ENCODE measurements around the gene TMEM170B. TPM values are rescaled to one million over a fixed set of nuclear protein-coding genes. Genes with fewer than 3 reads are reported as not detected.

The TMEM170B gene
- total RNA-seq, 1 donor from 2014 or later: 19.7 TPM

DNA sequence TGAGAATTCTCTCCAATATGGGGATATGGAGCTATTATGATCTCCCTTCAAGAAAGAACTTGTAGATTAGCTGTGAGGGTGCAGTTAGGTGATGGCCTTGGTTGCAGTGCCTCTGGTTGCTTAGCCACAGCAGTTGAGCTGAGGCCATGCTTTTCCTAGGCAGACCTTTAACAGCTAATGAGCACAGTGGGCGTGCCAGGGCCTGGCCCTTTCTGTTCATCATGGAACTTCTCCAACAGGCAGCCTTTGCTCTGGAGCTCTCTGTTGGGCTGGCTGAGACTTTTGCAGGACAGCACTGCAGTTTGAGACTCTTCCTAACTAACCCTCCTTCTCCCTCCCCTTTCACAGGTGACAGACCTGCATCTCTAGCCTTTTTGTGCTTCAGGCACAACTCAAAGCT is 39.7 kb upstream of the TMEM170B start:
- H3K27me3 Mint-ChIP-seq (ENCODE audit: insufficient read depth, low read depth): no peaks in the 10 kb centered on the region
- H3K36me3 ChIP-seq: no peaks in the 10 kb centered on the region
- H4K20me1 ChIP-seq (ENCODE audit: low read depth): no peaks in the 10 kb centered on the region
- no peaks in the 10 kb centered on the region for H3K79me2 ChIP-seq (ENCODE audit: low read depth)
- no peaks in the 10 kb centered on the region for H3F3A ChIP-seq (ENCODE audit: low read depth)
- no peak overlapping the region for H3K4me2 ChIP-seq
- H3K4me3 Mint-ChIP-seq: no peak overlapping the region
- no peaks in the 10 kb centered on the region for H3K36me3 Mint-ChIP-seq
- no peak for DNase-seq (ENCODE audit: low spot score)
- no peak overlapping the region for H3K9ac ChIP-seq
- TF ChIP-seq, protein P1, sequence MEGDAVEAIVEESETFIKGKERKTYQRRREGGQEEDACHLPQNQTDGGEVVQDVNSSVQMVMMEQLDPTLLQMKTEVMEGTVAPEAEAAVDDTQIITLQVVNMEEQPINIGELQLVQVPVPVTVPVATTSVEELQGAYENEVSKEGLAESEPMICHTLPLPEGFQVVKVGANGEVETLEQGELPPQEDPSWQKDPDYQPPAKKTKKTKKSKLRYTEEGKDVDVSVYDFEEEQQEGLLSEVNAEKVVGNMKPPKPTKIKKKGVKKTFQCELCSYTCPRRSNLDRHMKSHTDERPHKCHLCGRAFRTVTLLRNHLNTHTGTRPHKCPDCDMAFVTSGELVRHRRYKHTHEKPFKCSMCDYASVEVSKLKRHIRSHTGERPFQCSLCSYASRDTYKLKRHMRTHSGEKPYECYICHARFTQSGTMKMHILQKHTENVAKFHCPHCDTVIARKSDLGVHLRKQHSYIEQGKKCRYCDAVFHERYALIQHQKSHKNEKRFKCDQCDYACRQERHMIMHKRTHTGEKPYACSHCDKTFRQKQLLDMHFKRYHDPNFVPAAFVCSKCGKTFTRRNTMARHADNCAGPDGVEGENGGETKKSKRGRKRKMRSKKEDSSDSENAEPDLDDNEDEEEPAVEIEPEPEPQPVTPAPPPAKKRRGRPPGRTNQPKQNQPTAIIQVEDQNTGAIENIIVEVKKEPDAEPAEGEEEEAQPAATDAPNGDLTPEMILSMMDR (IDR thresholded peaks at IDR 0.05): no peak
- TF ChIP-seq EZH2phosphoT487 (IDR thresholded peaks at IDR 0.05) (no peak), EZH2 (IDR thresholded peaks at IDR 0.05) (no peak)
- peaks cover 10% of the 10 kb centered on the region for H3K4me1 Mint-ChIP-seq
- no peaks in the 10 kb centered on the region for H3K9me3 ChIP-seq (ENCODE audit: low read depth)
- no peaks in the 10 kb centered on the region for H3K27me3 ChIP-seq
- no peak overlapping the region for H3K4me3 ChIP-seq
- no peak overlapping the region for H3K27ac ChIP-seq
- H3K4me1 ChIP-seq: no peaks in the 10 kb centered on the region
- H3K9me3 Mint-ChIP-seq: no peaks in the 10 kb centered on the region
- H3K27ac Mint-ChIP-seq: no peak overlapping the region
- H2AFZ ChIP-seq (replicated peaks): peak overlapping the region; percentile 12

DNA sequence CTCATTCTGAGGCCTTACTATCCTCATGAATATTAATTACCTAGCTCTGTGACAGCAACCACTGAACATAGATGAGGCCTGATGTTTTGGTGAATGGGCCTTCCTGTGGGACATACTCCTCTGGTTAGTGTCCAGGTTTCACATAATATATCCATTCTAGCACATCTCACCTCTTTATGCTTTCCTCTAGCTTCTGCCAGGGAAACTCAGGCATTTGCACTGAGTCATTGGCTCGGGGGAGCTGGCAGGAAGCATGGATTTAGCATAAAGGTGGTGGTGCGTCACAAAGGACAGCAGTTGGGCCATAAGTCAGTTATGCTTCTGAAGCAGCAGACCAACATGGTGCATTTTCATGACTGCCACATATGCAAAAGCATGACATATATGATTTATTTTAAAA is 37.5 kb upstream of the TMEM170B start:
- Histone ChIP-seq H3F3A (ENCODE audit: low read depth) (no peaks in the 10 kb centered on the region), H3K27me3 (no peaks in the 10 kb centered on the region), H3K79me2 (ENCODE audit: low read depth) (no peaks in the 10 kb centered on the region), H4K20me1 (ENCODE audit: low read depth) (no peaks in the 10 kb centered on the region), H3K4me2 (no peak overlapping the region), H3K4me3 (no peak overlapping the region), H3K36me3 (no peaks in the 10 kb centered on the region), H3K27ac (no peak overlapping the region), H3K9ac (no peak overlapping the region), H2AFZ (replicated peaks) (no peak overlapping the region), H3K4me1 (no peaks in the 10 kb centered on the region), H3K9me3 (ENCODE audit: low read depth) (no peaks in the 10 kb centered on the region)
- Mint-ChIP-seq H3K9me3 (no peaks in the 10 kb centered on the region), H3K4me3 (no peak overlapping the region), H3K27ac (no peak overlapping the region), H3K27me3 (ENCODE audit: insufficient read depth, low read depth) (no peaks in the 10 kb centered on the region), H3K36me3 (no peaks in the 10 kb centered on the region), H3K4me1 (peaks cover 5% of the 10 kb centered on the region)
- TF ChIP-seq, protein P1 (IDR thresholded peaks at IDR 0.05): no peak
- TF ChIP-seq EZH2phosphoT487 (IDR thresholded peaks at IDR 0.05): no peak
- TF ChIP-seq EZH2 (IDR thresholded peaks at IDR 0.05): no peak
- no peak for DNase-seq (ENCODE audit: low spot score)

GRCh38 chr6:11509471-11509870 is 28.1 kb upstream of the TMEM170B start:
- Mint-ChIP-seq H3K9me3 (peaks cover 8% of the 10 kb centered on the region), H3K27ac (no peak overlapping the region), H3K4me1 (no peaks in the 10 kb centered on the region), H3K4me3 (no peak overlapping the region), H3K27me3 (ENCODE audit: insufficient read depth, low read depth) (no peaks in the 10 kb centered on the region), H3K36me3 (no peaks in the 10 kb centered on the region)
- Histone ChIP-seq H3K4me3 (no peak overlapping the region), H3K36me3 (no peaks in the 10 kb centered on the region), H3K4me2 (no peak overlapping the region), H3K9ac (no peak overlapping the region), H3F3A (ENCODE audit: low read depth) (no peaks in the 10 kb centered on the region), H3K27me3 (no peaks in the 10 kb centered on the region), H3K9me3 (ENCODE audit: low read depth) (no peaks in the 10 kb centered on the region), H3K27ac (no peak overlapping the region), H3K4me1 (no peaks in the 10 kb centered on the region), H2AFZ (replicated peaks) (no peak overlapping the region), H3K79me2 (ENCODE audit: low read depth) (no peaks in the 10 kb centered on the region), H4K20me1 (ENCODE audit: low read depth) (no peaks in the 10 kb centered on the region)
- TF ChIP-seq EZH2 (IDR thresholded peaks at IDR 0.05) (no peak), EZH2phosphoT487 (IDR thresholded peaks at IDR 0.05) (no peak)
- TF ChIP-seq, protein P1 (IDR thresholded peaks at IDR 0.05): no peak
- DNase-seq (ENCODE audit: low spot score): no peak

Measured in neural progenitor cell (in vitro differentiated cells).